ENCODE results near the gene BCL11A.

BCL11A gene

GRCh38 chr2:60553495-60554073 is at the start of gene BCL11A:
BCL11A (minus strand) TSS chr2:60553654; CDS start chr2:60553270, 384 bp downstream.
- TF ChIP-seq POLR2A (IDR thresholded peaks at IDR 0.05; ENCODE audit: low read length) (no peak), GATA1 (IDR thresholded peaks at IDR 0.05; ENCODE audit: low read depth, low read length) (no peak)
- peak; percentile 79 to 85 for DNase-seq

- no peak for TF ChIP-seq POLR2A (IDR thresholded peaks at IDR 0.05; ENCODE audit: low read length)
- no peak for TF ChIP-seq GATA1 (IDR thresholded peaks at IDR 0.05; ENCODE audit: low read depth, low read length)
- no peak for DNase-seq
Observed at GRCh38 chr2:60602828-60603532, 49.5 kb upstream of the BCL11A start.

GRCh38 chr2:60602388-60602787 is 48.9 kb upstream of the BCL11A start:
- DNase-seq = no peak
- TF ChIP-seq POLR2A (IDR thresholded peaks at IDR 0.05; ENCODE audit: low read length) (no peak), GATA1 (IDR thresholded peaks at IDR 0.05; ENCODE audit: low read depth, low read length) (no peak)

GRCh38 chr2:60598271-60598670 is 44.8 kb upstream of the BCL11A start:
- DNase-seq = no peak

GRCh38 chr2:60597346-60597745 is 43.9 kb upstream of the BCL11A start:
- DNase-seq = no peak
- TF ChIP-seq POLR2A (IDR thresholded peaks at IDR 0.05; ENCODE audit: low read length) (no peak), GATA1 (IDR thresholded peaks at IDR 0.05; ENCODE audit: low read depth, low read length) (no peak)

More at GRCh38 chr2:60598271-60598670, 44.8 kb upstream of the BCL11A start:
- TF ChIP-seq GATA1 (IDR thresholded peaks at IDR 0.05; ENCODE audit: low read depth, low read length) (no peak), POLR2A (IDR thresholded peaks at IDR 0.05; ENCODE audit: low read length) (no peak)

- no peak for TF ChIP-seq GATA1 (IDR thresholded peaks at IDR 0.05; ENCODE audit: low read depth, low read length)
- TF ChIP-seq POLR2A (IDR thresholded peaks at IDR 0.05; ENCODE audit: low read length) = no peak
- peak; percentile 35 to 83 for DNase-seq
Observed at GRCh38 chr2:60596411-60596810, 43.0 kb upstream of the BCL11A start.

- TF ChIP-seq GATA1 (IDR thresholded peaks at IDR 0.05; ENCODE audit: low read depth, low read length) (no peak), POLR2A (IDR thresholded peaks at IDR 0.05; ENCODE audit: low read length) (no peak)
- no peak for DNase-seq
Observed at GRCh38 chr2:60595953-60596352, 42.5 kb upstream of the BCL11A start.

GRCh38 chr2:60589104-60589503 is 35.6 kb upstream of the BCL11A start:
- DNase-seq = peak; percentile 25 to 54
- TF ChIP-seq GATA1 (IDR thresholded peaks at IDR 0.05; ENCODE audit: low read depth, low read length) (no peak), POLR2A (IDR thresholded peaks at IDR 0.05; ENCODE audit: low read length) (no peak)

- no peak for DNase-seq
- TF ChIP-seq GATA1 (IDR thresholded peaks at IDR 0.05; ENCODE audit: low read depth, low read length) = no peak
Observed at GRCh38 chr2:60586081-60586480, 32.6 kb upstream of the BCL11A start.

- no peak for TF ChIP-seq GATA1 (IDR thresholded peaks at IDR 0.05; ENCODE audit: low read depth, low read length)
- no peak for TF ChIP-seq POLR2A (IDR thresholded peaks at IDR 0.05; ENCODE audit: low read length)
- DNase-seq = no peak
Observed at GRCh38 chr2:60585276-60585675, 31.8 kb upstream of the BCL11A start.

- no peak for DNase-seq
- TF ChIP-seq GATA1 (IDR thresholded peaks at IDR 0.05; ENCODE audit: low read depth, low read length) (no peak), POLR2A (IDR thresholded peaks at IDR 0.05; ENCODE audit: low read length) (no peak)
Observed at GRCh38 chr2:60583604-60584003, 30.1 kb upstream of the BCL11A start.

GRCh38 chr2:60581433-60582282 is 28.2 kb upstream of the BCL11A start:
- DNase-seq = peak; percentile 71 to 82
- TF ChIP-seq POLR2A (IDR thresholded peaks at IDR 0.05; ENCODE audit: low read length) (no peak), GATA1 (IDR thresholded peaks at IDR 0.05; ENCODE audit: low read depth, low read length) (no peak)

GRCh38 chr2:60577682-60578283 is 24.3 kb upstream of the BCL11A start:
- DNase-seq = no peak
- TF ChIP-seq GATA1 (IDR thresholded peaks at IDR 0.05; ENCODE audit: low read depth, low read length) (no peak), POLR2A (IDR thresholded peaks at IDR 0.05; ENCODE audit: low read length) (no peak)

- no peak for DNase-seq
- no peak for TF ChIP-seq GATA1 (IDR thresholded peaks at IDR 0.05; ENCODE audit: low read depth, low read length)
- TF ChIP-seq POLR2A (IDR thresholded peaks at IDR 0.05; ENCODE audit: low read length) = no peak
Observed at GRCh38 chr2:60573251-60573650, 19.8 kb upstream of the BCL11A start.

All from erythroblast (primary cell).